GM10248 (cell line): ENCODE measurements around the gene NTMT1.

ENCODE experiments used
- CTCF ChIA-PET: fragments of 300-600 bp; sonication (Branson Sonifier 250); formaldehyde crosslinking; extraction: SDS; loops from one replicate; lab custom pipeline; 2021; ENCODE audit warnings: antibody characterized with exemption; lab: Yijun Ruan, JAX
- POLR2A ChIA-PET: fragments of 350-650 bp; sonication (Branson Sonifier 250); formaldehyde crosslinking; extraction: SDS; loops from one replicate; lab custom pipeline; 2020; ENCODE audit warnings: antibody characterized with exemption; lab: Yijun Ruan, JAX
- DNase-seq: peaks from one replicate; pipeline ENCODE4 v3.0.0; 2012; ENCODE audit errors: extremely low spot score
- CTCF ChIP-seq: IDR thresholded peaks from 2 replicates; pipeline ENCODE4 v1.5.1; 2012; ENCODE audit warnings: mild to moderate bottlenecking, low read depth; ENCODE audit errors: extremely low read depth, missing control alignments, control extremely low read depth

NTMT1 gene

GRCh38 chr9:129595903-129596540, 29.9 kb upstream of the NTMT1 start:
- ChIA-PET POLR2A (interaction anchor here (0.8 kb wide), 1 partner anchor 93 kb away, joined by 5 read pairs; no protein-coding TSS in a partner anchor), CTCF (interaction anchor here (0.7 to 2.7 kb wide), 12 partner anchors 10 to 471 kb away, joined by 3 to 14 read pairs (median 4); no protein-coding TSS in a partner anchor)
- no peak for TF ChIP-seq CTCF

DNA sequence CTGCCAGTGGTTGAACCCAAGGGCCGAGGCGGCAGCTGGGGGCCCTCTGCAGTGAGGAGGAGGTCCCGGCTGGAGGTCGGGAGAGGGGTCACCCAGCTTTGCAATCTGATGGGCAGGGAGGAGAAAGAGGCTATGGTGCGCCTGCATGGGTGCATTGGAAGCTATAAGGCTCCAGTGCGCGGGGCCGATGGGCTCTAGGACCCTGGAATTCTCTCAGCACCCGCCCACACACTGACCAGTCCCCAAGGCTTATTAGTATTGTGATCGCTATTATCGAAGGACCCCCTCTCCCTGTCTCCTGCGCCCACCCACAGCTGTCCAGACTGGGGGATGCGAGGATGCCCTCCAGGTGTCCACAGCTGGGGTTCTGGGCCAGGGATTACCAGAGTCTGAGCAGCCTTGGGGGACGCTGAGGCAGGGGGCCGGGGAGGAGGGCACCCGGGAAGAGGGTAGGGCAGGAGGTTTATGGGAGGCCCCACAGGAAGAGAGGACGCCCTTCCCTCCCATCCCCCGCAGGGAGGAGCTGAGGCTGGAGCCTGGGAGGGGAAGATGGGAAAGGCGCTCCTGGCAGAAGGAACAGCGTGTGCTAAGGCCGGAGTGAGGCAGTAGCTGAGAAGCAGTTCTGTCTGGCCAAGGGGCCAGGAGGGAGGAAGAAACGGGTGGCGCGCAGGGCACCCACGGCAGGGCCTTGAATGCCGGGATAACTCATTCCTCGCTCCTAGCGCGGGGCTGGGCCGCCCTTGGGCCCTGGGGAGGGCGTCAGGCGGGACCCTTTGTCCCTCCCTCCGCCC, 29.2 kb upstream of the NTMT1 start:
- TF ChIP-seq CTCF: no peak
- ChIA-PET POLR2A (no interaction called here), CTCF (interaction anchor here (0.9 to 2.7 kb wide), 12 partner anchors 9 to 471 kb away, joined by 3 to 14 read pairs (median 5); no protein-coding TSS in a partner anchor)
- no peak for DNase-seq

More at GRCh38 chr9:129595903-129596540, 29.9 kb upstream of the NTMT1 start:
- no peak for DNase-seq

DNA sequence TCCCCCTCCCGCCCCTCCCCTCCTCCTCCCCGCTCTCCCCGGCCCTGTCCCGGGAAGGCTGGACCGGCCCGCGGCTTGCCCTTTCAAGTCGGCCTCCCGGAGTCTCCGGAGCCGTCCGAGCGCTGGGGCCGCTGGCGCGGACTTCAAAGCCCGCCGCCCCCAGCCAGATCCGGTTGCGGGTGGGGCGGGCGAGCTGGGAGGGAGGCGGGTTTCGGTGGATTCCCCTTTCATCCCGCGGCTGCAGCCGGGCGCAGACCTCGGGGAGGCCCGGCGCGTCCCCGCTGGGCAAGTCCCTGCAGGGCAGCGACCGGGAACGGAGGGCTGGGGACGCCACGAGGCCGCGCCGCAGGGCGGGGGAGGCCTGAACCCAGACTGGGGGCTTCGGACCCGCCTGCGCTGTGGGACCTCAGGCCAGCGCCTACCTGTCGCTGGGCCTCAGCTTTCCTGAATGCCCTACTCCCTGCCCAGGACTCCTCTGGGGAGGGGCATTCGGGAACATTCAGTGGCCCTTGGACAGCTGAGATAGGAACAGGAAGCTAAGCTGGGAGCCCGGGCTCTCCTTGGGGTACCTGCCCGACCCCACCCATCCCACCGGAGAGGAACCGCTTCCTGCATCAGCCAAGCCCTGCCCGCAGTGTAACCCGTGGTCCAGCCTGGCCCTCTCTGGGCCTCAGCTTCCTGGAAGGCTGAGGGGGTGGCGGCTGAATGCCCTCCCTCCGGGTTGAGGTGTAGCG, 28.4 kb upstream of the NTMT1 start:
- CTCF ChIA-PET: interaction anchor here (0.9 to 2.9 kb wide), 7 partner anchors 13 to 466 kb away, joined by 3 to 14 read pairs (median 6); no protein-coding TSS in a partner anchor
- no peak for TF ChIP-seq CTCF
- peak; percentile 76 for DNase-seq
- POLR2A ChIA-PET: no interaction called here

- ChIA-PET POLR2A (no interaction called here), CTCF (interaction anchor here (0.9 to 2.9 kb wide), 3 partner anchors 26 to 465 kb away, joined by 3 to 6 read pairs (median 3); no protein-coding TSS in a partner anchor)
- DNase-seq: no peak
- TF ChIP-seq CTCF: no peak
These were observed 27.8 kb upstream of the NTMT1 start for GRCh38 chr9:129598089-129598596.

DNA sequence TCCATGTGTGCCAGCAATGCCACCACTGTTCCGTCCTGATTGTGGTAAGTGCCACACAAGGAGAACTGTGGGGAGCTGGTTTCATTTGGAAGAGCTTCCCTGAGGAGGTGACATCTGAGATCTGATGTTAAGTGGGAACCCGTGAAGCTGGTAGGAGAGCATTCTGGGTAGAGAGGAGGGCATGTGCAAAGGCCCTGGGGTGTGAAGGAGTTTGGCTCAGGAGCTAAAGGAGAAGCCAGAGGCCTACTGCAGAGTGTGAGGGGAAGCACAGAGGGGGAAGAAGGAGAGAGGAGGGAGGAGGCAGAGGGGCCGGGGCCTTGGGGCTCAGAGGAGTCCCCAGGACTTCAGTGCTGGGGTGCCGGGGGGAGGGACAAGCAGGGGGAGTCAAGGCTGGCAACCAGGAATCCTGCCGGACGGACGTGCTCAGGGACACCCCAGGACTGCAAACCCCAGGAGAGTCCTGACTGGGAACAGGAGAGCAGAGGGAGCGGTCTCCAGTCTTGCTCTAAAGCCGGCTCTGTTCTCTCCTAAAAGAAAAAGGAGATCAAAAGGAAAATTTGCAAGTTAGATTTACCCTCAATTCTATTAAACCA, 24.8 kb upstream of the NTMT1 start:
- no peak for DNase-seq
- ChIA-PET POLR2A (no interaction called here), CTCF (interaction anchor here (0.6 to 2.4 kb wide), 9 partner anchors 10 to 470 kb away, joined by 3 to 7 read pairs (median 4); no protein-coding TSS in a partner anchor)
- TF ChIP-seq CTCF: no peak
